HFFc6 (cell line): ENCODE data around the gene DTNB. TPM values are rescaled to one million over a fixed set of nuclear protein-coding genes. Genes with fewer than 3 reads are reported as not detected.

Experiments used
- DNase-seq: peaks from one replicate; pipeline ENCODE4 v3.0.0-alpha.2; 2018
- H3K27ac Mint-ChIP-seq: 2 replicates; pipeline ENCODE4 v1.8.0; 2020; ENCODE audit warnings: mild to moderate bottlenecking, mixed read lengths
- H3K27me3 Mint-ChIP-seq: 2 replicates; pipeline ENCODE4 v1.8.0; 2021; ENCODE audit warnings: mild to moderate bottlenecking, moderate library complexity, mixed read lengths; ENCODE audit not compliant: insufficient read depth
- H3K36me3 Mint-ChIP-seq: 2 replicates; pipeline ENCODE4 v1.8.0; 2021; ENCODE audit warnings: low read depth, mixed read lengths
- H3K4me1 Mint-ChIP-seq: 2 replicates; pipeline ENCODE4 v1.8.0; 2020; ENCODE audit warnings: low read depth, mixed read lengths
- H3K4me3 Mint-ChIP-seq: 2 replicates; pipeline ENCODE4 v1.8.0; 2020; ENCODE audit warnings: mild to moderate bottlenecking, moderate library complexity, mixed read lengths
- H3K9me3 Mint-ChIP-seq: 2 replicates; pipeline ENCODE4 v1.8.0; 2020; ENCODE audit warnings: mild to moderate bottlenecking, mixed read lengths
- total RNA-seq, 6 experiments: library from RNA; stranded (reverse); fragmentation: NEBNext Ultra II Directional; extraction: Animal tissue kit (Norgen Biotek cat#: 25700); gene quantifications; 2 replicates in 1 of 6; 3 replicates in 5 of 6; pipeline ENCODE4 v1.2.3, GENCODE V29; 2021
- TF ChIP-seq, protein P1 (sequence below): fragments of 200-600 bp; sonication (generic); IDR thresholded peaks from 2 replicates; pipeline ENCODE4 v1.5.0; 2021; ENCODE audit warnings: antibody characterized with exemption, mild to moderate bottlenecking

DTNB gene
- total RNA-seq, 6 experiments from 2014 or later: 4.2 to 6.2 (median 4.7) TPM

DNA sequence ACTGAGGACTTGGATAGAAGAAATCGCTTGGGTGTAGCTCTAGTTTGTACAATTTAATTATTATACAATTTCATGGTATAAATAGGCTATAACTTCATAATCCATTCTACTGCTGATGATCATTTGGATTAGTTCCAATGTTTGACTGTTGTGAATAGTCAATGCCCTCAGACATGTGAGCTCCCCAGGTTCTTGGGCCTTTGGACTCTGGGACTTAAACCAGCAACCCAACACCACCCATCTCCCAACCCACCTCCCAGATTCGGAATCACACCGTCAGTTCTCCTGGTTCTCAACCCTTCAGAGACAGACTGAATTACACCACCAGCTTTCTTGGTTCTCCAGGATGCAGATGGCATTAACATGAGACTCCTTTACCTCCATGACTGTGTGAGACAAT is 247.1 kb downstream of the DTNB start:
- H3K4me3 Mint-ChIP-seq: no peak overlapping the region
- H3K9me3 Mint-ChIP-seq: no peaks in the 10 kb centered on the region
- DNase-seq: no peak
- H3K27ac Mint-ChIP-seq: no peak overlapping the region
- no peaks in the 10 kb centered on the region for H3K4me1 Mint-ChIP-seq
- TF ChIP-seq, protein P1, sequence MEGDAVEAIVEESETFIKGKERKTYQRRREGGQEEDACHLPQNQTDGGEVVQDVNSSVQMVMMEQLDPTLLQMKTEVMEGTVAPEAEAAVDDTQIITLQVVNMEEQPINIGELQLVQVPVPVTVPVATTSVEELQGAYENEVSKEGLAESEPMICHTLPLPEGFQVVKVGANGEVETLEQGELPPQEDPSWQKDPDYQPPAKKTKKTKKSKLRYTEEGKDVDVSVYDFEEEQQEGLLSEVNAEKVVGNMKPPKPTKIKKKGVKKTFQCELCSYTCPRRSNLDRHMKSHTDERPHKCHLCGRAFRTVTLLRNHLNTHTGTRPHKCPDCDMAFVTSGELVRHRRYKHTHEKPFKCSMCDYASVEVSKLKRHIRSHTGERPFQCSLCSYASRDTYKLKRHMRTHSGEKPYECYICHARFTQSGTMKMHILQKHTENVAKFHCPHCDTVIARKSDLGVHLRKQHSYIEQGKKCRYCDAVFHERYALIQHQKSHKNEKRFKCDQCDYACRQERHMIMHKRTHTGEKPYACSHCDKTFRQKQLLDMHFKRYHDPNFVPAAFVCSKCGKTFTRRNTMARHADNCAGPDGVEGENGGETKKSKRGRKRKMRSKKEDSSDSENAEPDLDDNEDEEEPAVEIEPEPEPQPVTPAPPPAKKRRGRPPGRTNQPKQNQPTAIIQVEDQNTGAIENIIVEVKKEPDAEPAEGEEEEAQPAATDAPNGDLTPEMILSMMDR: no peak
- H3K36me3 Mint-ChIP-seq: no peaks in the 10 kb centered on the region
- H3K27me3 Mint-ChIP-seq: no peaks in the 10 kb centered on the region; the same call in none of the 2 replicates

DNA sequence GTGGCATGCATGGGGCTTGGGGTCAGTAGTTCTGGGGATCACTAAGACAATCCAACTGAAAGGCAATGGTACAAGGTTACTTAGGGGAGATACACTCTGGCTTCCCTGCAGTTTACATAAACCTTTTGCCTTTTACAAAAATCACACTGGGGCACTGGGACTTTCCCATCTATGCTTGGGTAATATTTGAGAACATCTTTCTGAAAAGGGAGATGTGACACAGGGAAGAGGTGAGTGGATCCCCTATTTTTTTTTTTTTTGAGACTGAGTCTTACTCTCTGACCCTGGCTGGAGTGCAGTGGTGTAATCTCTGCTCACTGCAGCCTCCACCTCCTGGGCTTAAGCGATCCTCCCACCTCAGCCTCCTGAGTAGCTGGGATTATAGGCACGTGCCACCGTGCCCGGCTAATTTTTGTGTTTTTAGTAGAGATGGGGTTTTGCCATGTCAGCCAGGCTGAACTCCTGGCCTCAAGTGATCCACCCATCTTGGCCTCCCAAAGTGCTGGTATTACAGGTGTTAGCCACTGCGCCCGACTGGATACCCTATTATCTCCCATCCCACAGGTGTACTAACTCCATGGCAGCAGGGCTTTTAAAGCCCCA is 248.8 kb downstream of the DTNB start:
- Mint-ChIP-seq H3K27me3 (no peaks in the 10 kb centered on the region; the same call in none of the 2 replicates), H3K9me3 (no peaks in the 10 kb centered on the region), H3K4me3 (no peak overlapping the region), H3K4me1 (no peaks in the 10 kb centered on the region), H3K36me3 (no peaks in the 10 kb centered on the region), H3K27ac (no peak overlapping the region)
- TF ChIP-seq, protein P1: no peak
- no peak for DNase-seq

DNA sequence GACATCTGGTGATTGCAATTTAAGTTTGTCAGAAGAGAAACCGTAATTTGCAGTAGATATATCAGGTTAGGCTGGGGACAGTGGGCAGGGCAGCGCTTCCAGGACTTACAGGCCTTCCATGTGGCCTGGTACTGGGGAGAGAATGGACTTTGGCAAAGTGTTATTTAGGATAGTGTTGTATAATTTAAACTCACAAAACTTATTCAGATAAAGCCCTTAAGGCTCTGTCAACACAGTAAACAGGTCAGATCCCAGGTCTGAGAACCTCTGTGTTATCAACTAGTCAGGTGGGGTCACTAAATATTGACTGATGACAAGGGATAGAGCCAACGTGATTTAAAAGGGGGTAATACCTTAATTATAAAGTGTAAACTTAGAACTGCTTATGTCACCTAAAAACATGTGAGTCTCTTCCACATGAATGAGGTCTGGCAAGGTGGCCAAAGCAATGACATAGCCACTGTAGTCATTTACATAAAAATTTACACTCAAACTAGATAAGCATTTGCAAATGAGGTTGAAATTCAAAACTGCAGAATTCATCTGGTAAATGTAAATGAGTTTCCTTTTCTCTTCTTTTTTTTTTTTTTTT is 251.5 kb downstream of the DTNB start:
- DNase-seq: no peak
- Mint-ChIP-seq H3K9me3 (peaks cover 6% of the 10 kb centered on the region; the same call in 1 of the 2 replicates), H3K27me3 (peaks cover 2% of the 10 kb centered on the region; the same call in 1 of the 2 replicates), H3K27ac (no peak overlapping the region), H3K4me3 (no peak overlapping the region), H3K4me1 (no peaks in the 10 kb centered on the region), H3K36me3 (peaks cover 7% of the 10 kb centered on the region; the same call in 1 of the 2 replicates)
- TF ChIP-seq, protein P1: no peak

DNA sequence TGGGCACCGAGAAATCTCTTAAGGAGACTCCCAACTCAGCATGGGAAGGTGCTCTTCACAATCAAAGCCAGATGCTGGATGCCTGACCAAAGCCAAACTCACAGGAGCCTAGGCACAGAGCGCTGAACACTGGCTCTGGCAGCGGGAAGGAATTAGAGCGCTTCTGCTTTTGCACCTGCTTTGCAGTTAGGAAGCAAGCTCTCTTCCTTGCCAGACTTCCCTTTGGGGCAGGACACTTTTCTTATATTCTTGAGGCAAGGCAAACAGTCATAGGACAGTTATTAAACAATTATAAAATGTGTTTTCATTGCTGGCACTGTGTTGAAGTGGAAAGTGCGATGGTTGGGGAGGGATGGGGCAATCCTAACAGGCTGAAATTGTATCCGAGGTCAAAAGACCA is 252.1 kb downstream of the DTNB start:
- H3K4me3 Mint-ChIP-seq: no peak overlapping the region
- peaks cover 2% of the 10 kb centered on the region for H3K27me3 Mint-ChIP-seq
- no peak overlapping the region for H3K27ac Mint-ChIP-seq
- TF ChIP-seq, protein P1: no peak
- H3K36me3 Mint-ChIP-seq: peaks cover 7% of the 10 kb centered on the region; the same call in 1 of the 2 replicates
- no peaks in the 10 kb centered on the region for H3K4me1 Mint-ChIP-seq
- H3K9me3 Mint-ChIP-seq: peaks cover 6% of the 10 kb centered on the region; the same call in 1 of the 2 replicates
- no peak for DNase-seq

DNA sequence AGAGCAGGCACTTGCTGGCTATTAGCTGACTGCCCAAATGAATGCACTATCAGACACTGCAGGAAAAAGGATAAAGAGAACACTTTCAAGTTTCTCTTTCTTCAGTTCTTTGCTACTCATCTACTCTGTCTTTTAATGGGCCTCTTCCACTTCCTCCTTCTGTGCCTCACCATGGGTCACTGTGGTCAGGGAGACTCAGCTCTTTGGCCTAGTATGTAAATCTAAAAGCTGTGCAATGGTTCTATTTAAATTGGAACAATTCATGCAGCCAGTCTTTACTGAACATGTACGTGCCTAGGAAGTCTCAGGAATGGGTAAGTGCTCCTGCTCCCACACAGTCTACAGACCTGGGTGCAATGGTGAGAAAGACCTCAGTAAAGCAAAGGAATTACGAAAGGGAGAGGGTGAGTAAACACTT is 252.5 kb downstream of the DTNB start:
- Mint-ChIP-seq H3K4me1 (no peaks in the 10 kb centered on the region), H3K9me3 (peaks cover 6% of the 10 kb centered on the region; the same call in 1 of the 2 replicates), H3K27ac (no peak overlapping the region), H3K36me3 (peaks cover 7% of the 10 kb centered on the region; the same call in 1 of the 2 replicates), H3K27me3 (peaks cover 4% of the 10 kb centered on the region), H3K4me3 (no peak overlapping the region)
- TF ChIP-seq, protein P1: no peak
- DNase-seq: no peak
